Mesenchymal stem cell (in vitro differentiated cells and primary cell): ENCODE measurements around the gene LASP1.

Experiments used
- DNase-seq: peaks from one replicate; pipeline ENCODE4 v3.0.0-alpha.2; 2013
- H2AFZ ChIP-seq: one replicate; pipeline ENCODE4 v1.6.1; 2013; ENCODE audit warnings: low read depth, mild to moderate bottlenecking, control low read depth, inconsistent platforms, low read length, moderate library complexity
- H2AK5ac ChIP-seq: 2 replicates; pipeline ENCODE4 v1.6.1; 2013; ENCODE audit warnings: low read length, moderate library complexity, mild to moderate bottlenecking, inconsistent platforms; ENCODE audit not compliant: severe bottlenecking
- H2BK120ac ChIP-seq: one replicate; pipeline ENCODE4 v1.6.1; 2013; ENCODE audit warnings: low read depth, mild to moderate bottlenecking, inconsistent platforms, low read length, moderate library complexity
- H2BK12ac ChIP-seq, 2 experiments: one replicate each; pipeline ENCODE4 v1.6.1; 2013; ENCODE audit warnings: inconsistent platforms in 2 of 2, low read length in 2 of 2, mild to moderate bottlenecking in 2 of 2, moderate library complexity in 2 of 2, control low read depth in 1 of 2
- H2BK15ac ChIP-seq: one replicate; pipeline ENCODE4 v1.6.1; 2013; ENCODE audit warnings: mild to moderate bottlenecking, low read depth, inconsistent platforms; ENCODE audit not compliant: poor library complexity, severe bottlenecking
- H2BK5ac ChIP-seq: 2 replicates; pipeline ENCODE4 v1.6.1; 2013; ENCODE audit warnings: low read depth, mild to moderate bottlenecking, low read length, control low read depth, inconsistent platforms; ENCODE audit not compliant: poor library complexity, severe bottlenecking
- H3K14ac ChIP-seq, 2 experiments: one replicate each; pipeline ENCODE4 v1.6.1; 2013; ENCODE audit warnings: inconsistent platforms in 2 of 2, low read length in 2 of 2, control low read depth in 1 of 2, mild to moderate bottlenecking in 1 of 2, moderate library complexity in 1 of 2
- H3K18ac ChIP-seq, 2 experiments: one replicate each; pipeline ENCODE4 v1.6.1; 2013; ENCODE audit warnings: inconsistent platforms in 2 of 2, low read length in 2 of 2, control low read depth in 1 of 2, low read depth in 1 of 2, mild to moderate bottlenecking in 1 of 2
- H3K23ac ChIP-seq, 2 experiments: one replicate each; pipeline ENCODE4 v1.6.1; 2013; ENCODE audit warnings: inconsistent platforms in 2 of 2, low read length in 2 of 2, mild to moderate bottlenecking in 2 of 2, moderate library complexity in 2 of 2, control low read depth in 1 of 2
- H3K27ac ChIP-seq: 2 replicates; pipeline ENCODE4 v1.5.1; 2013; ENCODE audit warnings: mild to moderate bottlenecking, moderate library complexity, low read length, control low read depth, inconsistent platforms; ENCODE audit not compliant: poor library complexity, severe bottlenecking
- H3K27me3 ChIP-seq, 2 experiments: 2 replicates each; pipeline versions ENCODE4 v1.6.1 to v1.7.0; 2013; ENCODE audit warnings: low read length in 2 of 2, mild to moderate bottlenecking in 2 of 2, moderate library complexity in 2 of 2, control low read depth in 1 of 2, inconsistent platforms in 1 of 2; ENCODE audit not compliant: control insufficient read depth in 1 of 2, insufficient read depth in 1 of 2
- H3K36me3 ChIP-seq, 2 experiments: 2 replicates each; pipeline versions ENCODE4 v1.6.1 to v1.7.0; 2013; ENCODE audit warnings: low read length in 2 of 2, control low read depth in 1 of 2, inconsistent platforms in 1 of 2, low read depth in 1 of 2, mild to moderate bottlenecking in 1 of 2; ENCODE audit not compliant: insufficient read depth in 2 of 2, control insufficient read depth in 1 of 2
- H3K4ac ChIP-seq, 2 experiments: one replicate each; pipeline ENCODE4 v1.6.1; 2013; ENCODE audit warnings: inconsistent platforms in 2 of 2, low read length in 2 of 2, mild to moderate bottlenecking in 2 of 2, moderate library complexity in 2 of 2, control low read depth in 1 of 2, low read depth in 1 of 2
- H3K4me1 ChIP-seq: 2 replicates; pipeline ENCODE4 v1.6.1; 2013; ENCODE audit warnings: low read depth, low read length, control low read depth; ENCODE audit not compliant: control insufficient read depth, insufficient read depth
- H3K4me2 ChIP-seq: 2 replicates; pipeline ENCODE4 v1.6.1; 2013; ENCODE audit warnings: low read length, mild to moderate bottlenecking, inconsistent platforms; ENCODE audit not compliant: poor library complexity, severe bottlenecking
- H3K4me3 ChIP-seq, 2 experiments: 2 replicates each; pipeline versions ENCODE4 v1.5.1 to v1.7.0; 2013; ENCODE audit warnings: low read length in 2 of 2, mild to moderate bottlenecking in 2 of 2, control low read depth in 1 of 2, low read depth in 1 of 2; ENCODE audit not compliant: insufficient read depth in 1 of 2
- H3K79me1 ChIP-seq: replicated peaks from 2 replicates; pipeline ENCODE4 v1.6.1; 2013; ENCODE audit warnings: mild to moderate bottlenecking, control low read depth, low read length, inconsistent platforms; ENCODE audit not compliant: poor library complexity, severe bottlenecking
- H3K9ac ChIP-seq: 2 replicates; pipeline ENCODE4 v1.7.0; 2013; ENCODE audit warnings: mild to moderate bottlenecking, low read length, moderate library complexity
- H3K9me3 ChIP-seq: 2 replicates; pipeline ENCODE4 v1.7.0; 2013; ENCODE audit warnings: mild to moderate bottlenecking, low read length; ENCODE audit not compliant: control insufficient read depth
- H4K8ac ChIP-seq: one replicate; pipeline ENCODE4 v1.6.1; 2013; ENCODE audit warnings: inconsistent platforms, mild to moderate bottlenecking, low read length, moderate library complexity
- H4K91ac ChIP-seq: one replicate; pipeline ENCODE4 v1.6.1; 2013; ENCODE audit warnings: mild to moderate bottlenecking, low read length, inconsistent platforms
- WGBS: methylation state at CpG from one replicate; pipeline ENCODE4 v1.1.7; 2013; ENCODE audit warnings: mixed read lengths; 5-methylcytosine and 5-hydroxymethylcytosine counted together

Gene LASP1

DNA sequence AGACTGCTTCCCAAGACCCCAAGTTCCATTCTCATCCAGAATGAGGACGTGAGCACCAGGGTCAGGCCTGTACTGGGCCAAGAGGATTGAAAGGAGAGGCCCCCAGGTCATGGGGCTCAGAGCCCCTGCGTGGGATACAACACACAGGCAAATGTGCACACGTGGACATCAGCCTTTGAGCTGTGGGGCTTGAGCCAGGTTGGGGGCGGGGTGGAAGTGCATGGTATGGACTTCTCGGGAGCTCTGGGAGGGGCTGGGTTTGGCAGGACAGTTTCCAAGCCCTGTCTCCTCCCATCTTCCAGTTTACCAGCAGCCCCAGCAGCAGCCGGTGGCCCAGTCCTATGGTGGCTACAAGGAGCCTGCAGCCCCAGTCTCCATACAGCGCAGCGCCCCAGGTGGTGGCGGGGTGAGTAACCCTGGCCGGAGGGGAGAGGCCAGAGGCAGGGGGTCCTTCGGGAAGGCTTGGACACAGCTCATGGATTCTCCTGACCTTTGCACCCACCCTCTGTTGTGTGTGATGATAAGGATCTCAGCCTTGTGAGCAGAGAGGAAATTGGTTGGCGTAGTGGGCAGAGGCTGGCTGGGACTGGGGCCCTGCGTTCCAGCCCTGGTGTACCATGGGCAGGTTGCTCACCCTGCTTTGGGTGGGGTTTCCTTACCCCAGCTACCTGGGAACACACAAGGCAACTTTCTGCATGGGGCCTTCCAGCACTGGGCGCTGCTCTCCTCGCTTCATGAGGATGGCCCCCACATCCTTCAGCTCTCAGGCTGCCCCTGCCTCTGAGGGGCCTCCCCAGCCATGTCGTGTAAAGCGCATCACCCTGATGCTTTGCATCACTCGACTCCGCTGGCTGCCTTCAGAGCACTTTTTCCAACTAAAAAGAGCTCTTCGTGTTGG lies 45.1 kb downstream of the LASP1 start:
- no peak overlapping the region for H2AFZ ChIP-seq
- H3K23ac ChIP-seq, result no peak overlapping the region
- peaks cover 90 to 91% of the 10 kb centered on the region in 2 experiments for H3K36me3 ChIP-seq
- no peak overlapping the region for H3K4ac ChIP-seq
- WGBS, result 93% methylated on average over 18 of the region's 20 CpGs
- H3K9me3 ChIP-seq, result no peaks in the 10 kb centered on the region
- no peak overlapping the region for H2BK120ac ChIP-seq
- no peak for DNase-seq
- H2BK15ac ChIP-seq, result no peak overlapping the region
- H3K4me3 ChIP-seq, result no peak overlapping the region
- no peak overlapping the region for H4K8ac ChIP-seq
- no peak overlapping the region for H4K91ac ChIP-seq
- H2AK5ac ChIP-seq, result no peak overlapping the region
- H3K18ac ChIP-seq, result no peak overlapping the region
- peaks cover 14% of the 10 kb centered on the region for H3K4me1 ChIP-seq
- peaks cover 57% of the 10 kb centered on the region for H3K79me1 ChIP-seq
- no peaks in the 10 kb centered on the region for H3K27me3 ChIP-seq
- H2BK5ac ChIP-seq, result no peak overlapping the region
- no peak overlapping the region for H3K14ac ChIP-seq
- no peak overlapping the region for H3K27ac ChIP-seq
- no peak overlapping the region for H3K4me2 ChIP-seq
- no peak overlapping the region for H2BK12ac ChIP-seq
- no peak overlapping the region for H3K9ac ChIP-seq

DNA sequence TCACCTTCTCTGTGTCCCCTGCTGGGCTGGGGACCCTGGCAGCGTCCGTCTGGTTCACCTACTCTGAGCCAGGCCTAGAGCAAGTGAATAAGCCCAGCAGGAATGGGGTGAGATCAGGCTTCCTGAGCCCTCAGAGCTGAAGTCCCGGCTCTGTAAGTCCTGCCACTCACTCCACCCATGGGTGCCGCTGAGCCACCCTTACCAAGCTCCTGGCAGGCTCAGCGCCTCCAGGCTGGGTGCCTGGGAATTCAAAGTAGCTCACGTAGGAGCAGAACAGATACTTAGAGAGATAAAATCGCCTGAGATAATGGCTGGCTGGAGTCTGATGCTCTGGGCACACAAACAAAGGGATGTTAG lies 45.8 kb downstream of the LASP1 start:
- H2BK120ac ChIP-seq, result no peak overlapping the region
- H3K4me1 ChIP-seq, result peaks cover 14% of the 10 kb centered on the region
- no peaks in the 10 kb centered on the region for H3K27me3 ChIP-seq
- H3K18ac ChIP-seq, result peak overlapping the region in 1 of 2 experiments; percentile 6
- H2AK5ac ChIP-seq, result no peak overlapping the region
- no peaks in the 10 kb centered on the region for H3K9me3 ChIP-seq
- WGBS, result 98% methylated on average over 7 of the region's 7 CpGs
- H2BK15ac ChIP-seq, result no peak overlapping the region
- no peak overlapping the region for H3K14ac ChIP-seq
- no peak overlapping the region for H3K23ac ChIP-seq
- H3K79me1 ChIP-seq, result peaks cover 62% of the 10 kb centered on the region
- H2BK5ac ChIP-seq, result no peak overlapping the region
- no peak for DNase-seq
- H3K27ac ChIP-seq, result no peak overlapping the region
- no peak overlapping the region for H4K91ac ChIP-seq
- H3K4ac ChIP-seq, result no peak overlapping the region
- H3K4me3 ChIP-seq, result no peak overlapping the region
- H3K4me2 ChIP-seq, result no peak overlapping the region
- no peak overlapping the region for H2BK12ac ChIP-seq
- H2AFZ ChIP-seq, result no peak overlapping the region
- no peak overlapping the region for H3K9ac ChIP-seq
- peaks cover 91 to 95% of the 10 kb centered on the region in 2 experiments for H3K36me3 ChIP-seq
- H4K8ac ChIP-seq, result no peak overlapping the region

DNA sequence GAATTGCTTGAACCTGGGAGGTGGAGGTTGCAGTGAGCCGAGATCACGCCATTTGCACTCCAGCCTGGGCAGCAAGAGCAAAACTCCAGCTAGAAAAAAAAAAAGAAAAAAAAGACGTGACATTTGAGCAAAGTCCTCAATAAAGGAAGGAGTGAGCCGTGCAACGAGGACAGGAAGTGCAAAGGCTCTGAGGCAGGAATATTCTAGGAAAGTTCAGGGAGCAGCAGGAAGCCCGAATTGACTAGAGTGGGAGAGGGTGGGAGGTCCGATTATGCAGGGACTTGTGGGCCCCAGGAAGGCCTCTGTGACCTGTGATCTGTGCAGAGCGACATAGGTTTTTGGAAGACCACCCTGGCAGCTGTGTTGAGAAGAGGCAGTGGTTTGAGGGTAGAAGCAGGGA lies 46.9 kb downstream of the LASP1 start:
- no peak overlapping the region for H3K4me3 ChIP-seq
- no peak overlapping the region for H3K18ac ChIP-seq
- 84% methylated on average over 8 of the region's 8 CpGs for WGBS
- H3K27ac ChIP-seq, result no peak overlapping the region
- H2BK120ac ChIP-seq, result no peak overlapping the region
- H3K9ac ChIP-seq, result no peak overlapping the region
- no peak overlapping the region for H3K14ac ChIP-seq
- H2AK5ac ChIP-seq, result no peak overlapping the region
- no peak overlapping the region for H3K23ac ChIP-seq
- H3K4me1 ChIP-seq, result peaks cover 13% of the 10 kb centered on the region
- no peak overlapping the region for H3K4me2 ChIP-seq
- no peak overlapping the region for H2BK12ac ChIP-seq
- peaks cover 92% of the 10 kb centered on the region in 2 experiments for H3K36me3 ChIP-seq
- no peak overlapping the region for H2BK5ac ChIP-seq
- peaks cover 57% of the 10 kb centered on the region for H3K79me1 ChIP-seq
- no peak overlapping the region for H4K91ac ChIP-seq
- no peak for DNase-seq
- H3K27me3 ChIP-seq, result no peaks in the 10 kb centered on the region
- no peak overlapping the region for H4K8ac ChIP-seq
- no peak overlapping the region for H2AFZ ChIP-seq
- no peak overlapping the region for H3K4ac ChIP-seq
- no peak overlapping the region for H2BK15ac ChIP-seq
- no peaks in the 10 kb centered on the region for H3K9me3 ChIP-seq

DNA sequence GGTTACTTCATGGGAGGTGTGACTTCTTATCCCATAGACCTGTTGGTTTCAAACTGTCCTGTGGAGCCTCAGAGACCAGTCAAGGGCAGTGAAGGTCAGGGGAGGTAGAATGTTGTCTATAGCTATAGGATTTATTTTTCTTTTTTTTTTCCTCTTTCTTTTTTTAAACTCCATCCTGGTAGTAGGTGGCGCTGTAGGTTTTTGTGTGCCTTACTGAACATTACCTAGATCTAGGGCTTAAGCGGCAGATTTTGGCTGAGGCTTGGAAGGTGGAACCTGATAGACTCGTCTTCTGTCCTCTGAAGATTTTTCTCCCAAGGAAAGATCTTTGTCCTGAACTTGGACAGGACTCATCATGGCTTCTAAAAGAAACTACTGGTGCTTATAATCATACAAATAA lies 47.4 kb downstream of the LASP1 start:
- Histone ChIP-seq H3K79me1 (peaks cover 58% of the 10 kb centered on the region), H2BK5ac (no peak overlapping the region), H3K18ac (no peak overlapping the region), H3K4me3 (no peak overlapping the region), H3K27ac (no peak overlapping the region), H2BK12ac (no peak overlapping the region), H2AFZ (no peak overlapping the region), H3K14ac (no peak overlapping the region), H2BK120ac (no peak overlapping the region), H2BK15ac (no peak overlapping the region), H4K91ac (no peak overlapping the region), H4K8ac (no peak overlapping the region), H3K4ac (no peak overlapping the region), H3K23ac (no peak overlapping the region), H3K4me1 (peaks cover 15% of the 10 kb centered on the region), H3K9ac (no peak overlapping the region), H3K27me3 (no peaks in the 10 kb centered on the region), H3K36me3 (peaks cover 92 to 94% of the 10 kb centered on the region in 2 experiments), H3K9me3 (no peaks in the 10 kb centered on the region), H3K4me2 (no peak overlapping the region), H2AK5ac (no peak overlapping the region)
- DNase-seq, result no peak
- WGBS, result 100% methylated on average over 2 of the region's 3 CpGs
